ENCODE results near the gene GARNL3. TPM values are rescaled to one million over a fixed set of nuclear protein-coding genes. Genes with fewer than 3 reads are reported as not detected.

GARNL3 gene
- total and polyA plus RNA-seq, 2 donors (not counting 3 experiments of a cell fraction or from before 2014, with no cell fraction given), result 1.4 to 8.3 TPM

- Histone ChIP-seq H3K9ac (replicated peaks; ENCODE audit: extremely low read depth, insufficient read depth, low read length) (no peak overlapping the region), H3K36me3 (ENCODE audit: control insufficient read depth in 2 of 2, extremely low read depth in 1 of 2, insufficient read depth in 2 of 2, low read length in 2 of 2) (no peaks in the 10 kb centered on the region), H3K4me3 (replicated peaks in 1 of 3; ENCODE audit: insufficient read depth in 1 of 3, low read depth in 1 of 3, low read length in 3 of 3) (no peak overlapping the region), H3K9me3 (replicated peaks; ENCODE audit: control insufficient read depth, insufficient read depth, low read length) (no peaks in the 10 kb centered on the region), H3K4me2 (ENCODE audit: insufficient read depth, low read length) (no peak overlapping the region), H3K4me1 (ENCODE audit: control insufficient read depth, extremely low read depth, insufficient read depth, low read length) (no peaks in the 10 kb centered on the region), H2AFZ (ENCODE audit: low read depth, low read length) (no peak overlapping the region), H3K27ac (ENCODE audit: insufficient read depth, low read depth, low read length) (no peak overlapping the region), H3K27me3 (ENCODE audit: control insufficient read depth in 2 of 2, insufficient read depth in 2 of 2, low read length in 2 of 2) (no peaks in the 10 kb centered on the region), H4K20me1 (replicated peaks; ENCODE audit: control insufficient read depth, extremely low read depth, insufficient read depth, low read length) (no peaks in the 10 kb centered on the region), H3K9me1 (replicated peaks; ENCODE audit: control insufficient read depth, extremely low read depth, insufficient read depth, low read length) (no peaks in the 10 kb centered on the region), H3K79me2 (ENCODE audit: control insufficient read depth, insufficient read depth, low read length) (no peaks in the 10 kb centered on the region)
- CTCF ChIA-PET, result no interaction called here
- DNase-seq (ENCODE audit: low read depth, low spot score) (no peak), FAIRE-seq (no peak)
- BruUV-seq (replicated peaks), result no TSS peak
- POLR2A ChIA-PET, result no interaction called here
- dilution Hi-C loops (cut with MboI; ENCODE audit: extremely low pct_ligation_motif_present, low sequenced_read_pairs), result no loop called here
- intact Hi-C loops (cut with micrococcal nuclease), result no loop called here
- no peak for TF ChIP-seq MAX (IDR thresholded peaks at IDR 0.05; ENCODE audit: insufficient read depth, insufficient read length)
- TF ChIP-seq GATA2 (IDR thresholded peaks at IDR 0.05; ENCODE audit: insufficient read depth, insufficient read length, low read depth, low read length), result no peak
- TF ChIP-seq POLR2A (IDR thresholded peaks at IDR 0.05; ENCODE audit: low read depth, low read length), result no peak
- no peak for TF ChIP-seq POLR2AphosphoS5 (IDR thresholded peaks at IDR 0.05; ENCODE audit: insufficient read depth, low read depth, low read length)
- no peak for TF ChIP-seq CTCF (IDR thresholded peaks at IDR 0.05; ENCODE audit: extremely low read depth in 1 of 2, insufficient read depth in 1 of 2, low read depth in 1 of 2, low read length in 2 of 2)
- no peak for TF ChIP-seq MYC (IDR thresholded peaks at IDR 0.05; ENCODE audit: low read depth, low read length)
- no peak for TF ChIP-seq FOS (IDR thresholded peaks at IDR 0.05; ENCODE audit: borderline replicate concordance, insufficient read depth, low read length)
- TF ChIP-seq EZH2 (IDR thresholded peaks at IDR 0.05; ENCODE audit: borderline replicate concordance, low read depth, low read length, severe bottlenecking), result no peak
- TF ChIP-seq JUN (IDR thresholded peaks at IDR 0.05; ENCODE audit: borderline replicate concordance, insufficient read depth, insufficient read length, low read depth), result no peak
Observed at GRCh38 chr9:127273326-127273725, 8.8 kb downstream of the GARNL3 start.
